CD14-positive monocyte (primary cell): ENCODE measurements around the gene HDGF. TPM values are rescaled to one million over a fixed set of nuclear protein-coding genes. Genes with fewer than 3 reads are reported as not detected.
A peak's percentile ranks its signal among the peaks of the same experiment; 100 is the strongest.

ENCODE experiments used
- DNase-seq, 3 donors: peaks; one replicate each; pipeline ENCODE4 v3.0.0-alpha.2; 2011 to 2022
- H2AFZ ChIP-seq: 2 replicates; pipeline ENCODE4 v1.6.0; 2012; ENCODE audit warnings: mild to moderate bottlenecking, low read depth, low read length, inconsistent platforms; ENCODE audit not compliant: insufficient read depth, poor library complexity, severe bottlenecking
- H3K27ac ChIP-seq, 2 donors: 1 replicate in 1 of 2; 2 replicates in 1 of 2; pipeline ENCODE4 v1.5.1; 2012 to 2013; ENCODE audit warnings: low read length in 2 of 2, control low read depth in 1 of 2, inconsistent platforms in 1 of 2, low read depth in 1 of 2, mild to moderate bottlenecking in 1 of 2
- H3K27me3 ChIP-seq, 2 donors: one replicate each; pipeline versions ENCODE4 v1.6.0 to v1.6.1; 2011 to 2013; ENCODE audit warnings: low read length in 2 of 2; ENCODE audit not compliant: control insufficient read depth in 2 of 2, insufficient read depth in 2 of 2
- H3K36me3 ChIP-seq, 2 donors: replicated peaks in 1 of 2; 1 replicate in 1 of 2; 2 replicates in 1 of 2; pipeline versions ENCODE4 v1.5.1 to v1.6.1; 2012 to 2013; ENCODE audit warnings: low read length in 2 of 2, control low read depth in 1 of 2, inconsistent platforms in 1 of 2, mild to moderate bottlenecking in 1 of 2; ENCODE audit not compliant: insufficient read depth in 2 of 2, control insufficient read depth in 1 of 2
- H3K4me1 ChIP-seq, 2 donors: 1 replicate in 1 of 2; 2 replicates in 1 of 2; pipeline versions ENCODE4 v1.5.1 to v1.6.1; 2012 to 2013; ENCODE audit warnings: low read length in 2 of 2, control low read depth in 1 of 2, inconsistent platforms in 1 of 2, mild to moderate bottlenecking in 1 of 2, moderate library complexity in 1 of 2; ENCODE audit not compliant: insufficient read depth in 2 of 2, control insufficient read depth in 1 of 2
- H3K4me2 ChIP-seq: replicated peaks from 2 replicates; pipeline ENCODE3; 2012; ENCODE audit warnings: low read length, moderate library complexity, mild to moderate bottlenecking; ENCODE audit not compliant: poor library complexity, severe bottlenecking; ENCODE audit errors: extremely low read depth
- H3K4me3 ChIP-seq, 3 experiments: fragments of 200-600 bp in 1 of 3; sonication (generic) in 1 of 3; replicated peaks in 1 of 3; 1 replicate in 2 of 3; 2 replicates in 1 of 3; pipeline ENCODE4 v1.5.1; 2011 to 2013; ENCODE audit warnings: low read length in 3 of 3, mild to moderate bottlenecking in 3 of 3, control low read depth in 2 of 3, low read depth in 2 of 3, inconsistent platforms in 1 of 3, moderate library complexity in 1 of 3
- H3K79me2 ChIP-seq: 2 replicates; pipeline ENCODE4 v1.6.0; 2012; ENCODE audit warnings: mild to moderate bottlenecking, control low read depth, inconsistent platforms, low read length, moderate library complexity; ENCODE audit not compliant: insufficient read depth
- H3K9ac ChIP-seq: 2 replicates; pipeline ENCODE4 v1.6.0; 2017; ENCODE audit warnings: low read length, mild to moderate bottlenecking; ENCODE audit not compliant: insufficient read depth, poor library complexity, severe bottlenecking
- H3K9me3 ChIP-seq, 2 donors: replicated peaks in 1 of 2; 1 replicate in 1 of 2; 2 replicates in 1 of 2; pipeline versions ENCODE4 v1.5.1 to v1.6.1; 2012 to 2013; ENCODE audit warnings: low read length in 2 of 2, control low read depth in 1 of 2; ENCODE audit not compliant: control insufficient read depth in 1 of 2, insufficient read depth in 1 of 2
- H4K20me1 ChIP-seq: 2 replicates; pipeline ENCODE4 v1.6.0; 2012; ENCODE audit warnings: mild to moderate bottlenecking, low read length, control low read depth, moderate library complexity; ENCODE audit not compliant: insufficient read depth
- H3K27ac Mint-ChIP-seq, 7 donors: one replicate each; pipeline ENCODE4 v1.8.0; 2020; ENCODE audit warnings: mild to moderate bottlenecking in 7 of 7, mixed read lengths in 7 of 7, moderate library complexity in 6 of 7, inconsistent platforms in 2 of 7
- H3K27me3 Mint-ChIP-seq, 3 donors: one replicate each; pipeline ENCODE4 v1.8.0; 2021 to 2022; ENCODE audit warnings: low read depth in 3 of 3, mild to moderate bottlenecking in 3 of 3, mixed read lengths in 3 of 3, moderate library complexity in 3 of 3, inconsistent platforms in 1 of 3
- H3K36me3 Mint-ChIP-seq, 2 donors: one replicate each; pipeline ENCODE4 v1.8.0; 2020; ENCODE audit warnings: mixed read lengths in 2 of 2, inconsistent platforms in 1 of 2, mild to moderate bottlenecking in 1 of 2
- H3K4me1 Mint-ChIP-seq: one replicate; pipeline ENCODE4 v1.8.0; 2020; ENCODE audit warnings: mild to moderate bottlenecking, mixed read lengths
- H3K4me3 Mint-ChIP-seq, 2 donors: one replicate each; pipeline ENCODE4 v1.8.0; 2020; ENCODE audit warnings: mild to moderate bottlenecking in 2 of 2, mixed read lengths in 2 of 2, moderate library complexity in 1 of 2
- H3K9me3 Mint-ChIP-seq, 7 donors: one replicate each; pipeline ENCODE4 v1.8.0; 2020 to 2022; ENCODE audit warnings: mixed read lengths in 7 of 7, mild to moderate bottlenecking in 6 of 7, moderate library complexity in 6 of 7, inconsistent platforms in 2 of 7
- WGBS: methylation state at CpG from one replicate; pipeline ENCODE4 v1.1.5; 2013; ENCODE audit warnings: missing lambda C conversion rate; ENCODE audit not compliant: insufficient coverage; 5-methylcytosine and 5-hydroxymethylcytosine counted together
- intact Hi-C, 2 donors: fragments of 100-400 bp; cut with micrococcal nuclease; formaldehyde crosslinking; loops; one replicate each; pipeline versions ENCODE4 v1.15.0 to v1.15.1; 2023
- polyA plus RNA-seq, 3 donors: library from polyadenylated mRNA; depleted of rRNA in 1 of 3; unstranded in 2 of 3; stranded (reverse) in 1 of 3; fragments of 300-500 nt in 2 of 3; fragments of >200 nt in 1 of 3; fragmentation: Illumina TruSeq in 2 of 3; gene quantifications; 1 replicate in 2 of 3; 2 replicates in 1 of 3; pipeline ENCODE4 v1.2.3, GENCODE V29; 2012 to 2021
- TF ChIP-seq, protein P1 (sequence below): fragments of 200-600 bp; IDR thresholded peaks from one replicate; pipeline ENCODE4 v1.8.0; 2022; ENCODE audit warnings: antibody characterized with exemption, mild to moderate bottlenecking

The HDGF gene
- polyA plus RNA-seq, 3 donors, result 23.9 to 92.4 (median 49.9) TPM

DNA sequence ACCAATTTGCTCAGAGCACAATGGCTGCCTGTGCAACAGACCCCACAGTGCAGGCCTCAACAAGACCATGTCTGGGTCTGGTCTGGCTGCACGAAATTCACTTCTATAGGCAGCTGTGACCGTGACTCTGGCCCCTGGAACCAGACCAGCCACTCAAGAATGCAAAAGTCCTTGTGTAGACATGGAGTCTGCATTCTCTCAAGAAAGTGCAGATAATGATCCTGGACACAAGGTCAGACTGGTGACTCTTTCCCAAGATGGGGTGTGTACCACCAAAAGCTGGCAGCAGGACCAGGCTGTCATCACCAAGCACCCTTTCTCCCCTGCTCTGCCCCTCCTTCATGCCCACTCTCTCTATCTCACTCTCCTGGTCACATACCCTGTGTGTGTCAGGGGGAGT, 30.3 kb downstream of the HDGF start:
- no peaks in the 10 kb centered on the region for H3K27me3 ChIP-seq
- H3K27ac Mint-ChIP-seq, result peak overlapping the region in 1 of 7 donors; percentile 35
- H3K9me3 ChIP-seq, result no peaks in the 10 kb centered on the region
- H2AFZ ChIP-seq, result no peak overlapping the region
- TF ChIP-seq, protein P1, sequence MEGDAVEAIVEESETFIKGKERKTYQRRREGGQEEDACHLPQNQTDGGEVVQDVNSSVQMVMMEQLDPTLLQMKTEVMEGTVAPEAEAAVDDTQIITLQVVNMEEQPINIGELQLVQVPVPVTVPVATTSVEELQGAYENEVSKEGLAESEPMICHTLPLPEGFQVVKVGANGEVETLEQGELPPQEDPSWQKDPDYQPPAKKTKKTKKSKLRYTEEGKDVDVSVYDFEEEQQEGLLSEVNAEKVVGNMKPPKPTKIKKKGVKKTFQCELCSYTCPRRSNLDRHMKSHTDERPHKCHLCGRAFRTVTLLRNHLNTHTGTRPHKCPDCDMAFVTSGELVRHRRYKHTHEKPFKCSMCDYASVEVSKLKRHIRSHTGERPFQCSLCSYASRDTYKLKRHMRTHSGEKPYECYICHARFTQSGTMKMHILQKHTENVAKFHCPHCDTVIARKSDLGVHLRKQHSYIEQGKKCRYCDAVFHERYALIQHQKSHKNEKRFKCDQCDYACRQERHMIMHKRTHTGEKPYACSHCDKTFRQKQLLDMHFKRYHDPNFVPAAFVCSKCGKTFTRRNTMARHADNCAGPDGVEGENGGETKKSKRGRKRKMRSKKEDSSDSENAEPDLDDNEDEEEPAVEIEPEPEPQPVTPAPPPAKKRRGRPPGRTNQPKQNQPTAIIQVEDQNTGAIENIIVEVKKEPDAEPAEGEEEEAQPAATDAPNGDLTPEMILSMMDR, result no peak
- no peak overlapping the region for H3K27ac ChIP-seq
- 100% methylated on average over 2 of the region's 2 CpGs for whole genome bisulfite sequencing
- peaks cover 12 to 13% of the 10 kb centered on the region in 2 donors for H3K4me1 ChIP-seq
- intact Hi-C loops, result loop anchor here (5.0 to 10.0 kb wide), 2 partner anchors 94 to 216 kb away; partner anchors contain the start of gene MEF2D (in 1 of the 2)
- H3K9me3 Mint-ChIP-seq, result no peaks in the 10 kb centered on the region
- no peak overlapping the region for H3K4me3 Mint-ChIP-seq
- peaks cover 37% of the 10 kb centered on the region for H3K79me2 ChIP-seq
- peaks cover 0 to 2% (median 0%) of the 10 kb centered on the region in 3 donors for H3K27me3 Mint-ChIP-seq
- peaks cover 61% of the 10 kb centered on the region for H4K20me1 ChIP-seq
- H3K4me1 Mint-ChIP-seq, result peaks cover 6% of the 10 kb centered on the region
- peaks cover 39 to 62% of the 10 kb centered on the region in 2 donors for H3K36me3 ChIP-seq
- no peak overlapping the region for H3K4me2 ChIP-seq
- no peak overlapping the region for H3K4me3 ChIP-seq
- no peak overlapping the region for H3K9ac ChIP-seq
- DNase-seq, result no peak
- H3K36me3 Mint-ChIP-seq, result peaks cover 49 to 55% of the 10 kb centered on the region in 2 donors

DNA sequence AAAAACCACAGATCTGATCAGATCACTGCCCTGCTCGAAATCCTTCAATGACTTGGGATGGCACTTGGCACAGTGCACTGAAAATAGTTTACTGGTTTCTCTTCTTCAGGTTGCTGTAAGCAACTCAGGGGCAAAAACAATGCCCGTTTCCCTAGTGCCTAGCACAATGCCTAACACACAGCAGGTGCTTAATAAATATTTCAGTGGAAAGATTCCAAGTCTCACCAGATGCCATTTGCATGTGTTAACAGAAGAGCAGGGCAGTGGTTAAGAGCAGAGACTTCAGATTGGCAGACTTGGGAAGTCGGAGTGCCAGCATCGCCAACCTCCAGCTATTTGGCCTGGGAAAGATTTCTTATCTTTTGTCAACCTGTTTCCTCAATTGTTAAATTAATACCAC, 34.1 kb downstream of the HDGF start:
- Histone ChIP-seq H3K27ac (no peak overlapping the region), H3K4me1 (no peaks in the 10 kb centered on the region), H3K36me3 (peaks cover 17 to 41% of the 10 kb centered on the region in 2 donors), H3K9ac (no peak overlapping the region), H3K79me2 (peaks cover 5% of the 10 kb centered on the region), H3K9me3 (no peaks in the 10 kb centered on the region), H3K4me3 (no peak overlapping the region), H4K20me1 (peaks cover 29% of the 10 kb centered on the region), H3K27me3 (no peaks in the 10 kb centered on the region), H2AFZ (no peak overlapping the region), H3K4me2 (no peak overlapping the region)
- H3K4me1 Mint-ChIP-seq, result no peaks in the 10 kb centered on the region
- no peak overlapping the region for H3K4me3 Mint-ChIP-seq
- TF ChIP-seq, protein P1, result no peak
- peaks cover 51 to 63% of the 10 kb centered on the region in 2 donors for H3K36me3 Mint-ChIP-seq
- DNase-seq, result no peak
- H3K9me3 Mint-ChIP-seq, result no peaks in the 10 kb centered on the region
- intact Hi-C loops, result no loop called here
- peaks cover 0 to 2% (median 0%) of the 10 kb centered on the region in 3 donors for H3K27me3 Mint-ChIP-seq
- no peak overlapping the region for H3K27ac Mint-ChIP-seq
- WGBS, result 83% methylated on average over 2 of the region's 4 CpGs
